Esophagus (tissue), 2 donors: ENCODE results near the gene ZFAND3. TPM values are rescaled to one million over a fixed set of nuclear protein-coding genes. Genes with fewer than 3 reads are reported as not detected.

Experiments
- H3K27ac ChIP-seq, 2 donors: one replicate each; pipeline ENCODE4 v1.5.1; 2013; ENCODE audit warnings: low read depth in 2 of 2, mild to moderate bottlenecking in 2 of 2, inconsistent platforms in 1 of 2, low read length in 1 of 2, moderate library complexity in 1 of 2
- H3K27me3 ChIP-seq, 2 donors: one replicate each; pipeline ENCODE4 v1.6.1; 2013; ENCODE audit warnings: low read length in 2 of 2, control low read depth in 1 of 2, mild to moderate bottlenecking in 1 of 2; ENCODE audit not compliant: insufficient read depth in 2 of 2, control insufficient read depth in 1 of 2
- H3K36me3 ChIP-seq, 2 donors: one replicate each; pipeline ENCODE4 v1.6.1; 2013; ENCODE audit warnings: low read length in 1 of 2; ENCODE audit not compliant: control insufficient read depth in 2 of 2, insufficient read depth in 2 of 2
- H3K4me1 ChIP-seq, 2 donors: one replicate each; pipeline ENCODE4 v1.6.1; 2013; ENCODE audit warnings: low read length in 1 of 2; ENCODE audit not compliant: control insufficient read depth in 2 of 2, insufficient read depth in 2 of 2
- H3K4me3 ChIP-seq, 2 donors: one replicate each; pipeline ENCODE4 v1.5.1; 2013; ENCODE audit warnings: low read length in 2 of 2, mild to moderate bottlenecking in 2 of 2, low read depth in 1 of 2, moderate library complexity in 1 of 2
- H3K9me3 ChIP-seq, 2 donors: one replicate each; pipeline ENCODE4 v1.6.1; 2013; ENCODE audit warnings: mild to moderate bottlenecking in 2 of 2, low read depth in 1 of 2, low read length in 1 of 2, moderate library complexity in 1 of 2; ENCODE audit not compliant: control insufficient read depth in 2 of 2, insufficient read depth in 1 of 2
- WGBS, 2 donors: extraction: QIAGEN DNeasy Blood & Tissue Kit; methylation state at CpG; one replicate each; pipeline ENCODE4 v1.1.7; 2013; 5-methylcytosine and 5-hydroxymethylcytosine counted together
- polyA plus RNA-seq, 2 donors: library from polyadenylated mRNA; stranded (reverse); fragments of 200-250 nt; gene quantifications; one replicate each; pipeline ENCODE4 v1.2.3, GENCODE V29; 2013
- donor health status: healthy with polysubstance abuse.
- donor health status: Bipolar disorder and iron deficiency.

ZFAND3 gene
- polyA plus RNA-seq, 2 donors, result 20.6 to 21.9 TPM

GRCh38 chr6:38085031-38085430 is 265.5 kb downstream of the ZFAND3 start:
- no peaks in the 10 kb centered on the region for H3K27me3 ChIP-seq
- H3K9me3 ChIP-seq, result no peaks in the 10 kb centered on the region
- no peaks in the 10 kb centered on the region for H3K4me1 ChIP-seq
- no peaks in the 10 kb centered on the region for H3K36me3 ChIP-seq
- no peak overlapping the region for H3K4me3 ChIP-seq
- no peak overlapping the region for H3K27ac ChIP-seq

- H3K27ac ChIP-seq, result no peak overlapping the region
- no peak overlapping the region for H3K4me3 ChIP-seq
- no peaks in the 10 kb centered on the region for H3K36me3 ChIP-seq
- no peaks in the 10 kb centered on the region for H3K4me1 ChIP-seq
- H3K27me3 ChIP-seq, result no peaks in the 10 kb centered on the region
- no peaks in the 10 kb centered on the region for H3K9me3 ChIP-seq
- 77 to 87% methylated on average over 2 of the region's 2 CpGs for WGBS, 2 donors
Measured at GRCh38 chr6:38086346-38086745, 266.8 kb downstream of the ZFAND3 start.

DNA sequence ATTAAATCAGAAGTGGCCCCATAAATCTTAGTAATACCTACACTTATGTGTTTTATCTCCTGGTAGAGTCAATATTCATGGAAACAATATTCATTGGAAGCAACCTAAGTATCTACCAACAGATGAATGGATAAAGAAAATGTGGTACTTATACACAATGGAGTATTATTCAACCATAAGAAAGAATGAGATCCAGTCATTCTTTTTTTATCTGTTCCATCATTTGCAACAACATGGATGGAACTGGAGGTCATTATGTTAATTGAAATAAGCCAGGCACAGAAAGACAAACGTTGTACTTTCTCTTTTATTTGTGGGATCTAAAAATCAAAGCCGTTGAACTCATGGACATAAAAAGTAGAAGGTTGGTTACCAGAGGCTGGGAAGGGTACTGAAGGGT is 268.5 kb downstream of the ZFAND3 start:
- 70 to 85% methylated on average over 2 of the region's 2 CpGs for WGBS, 2 donors
- H3K27ac ChIP-seq, result no peak overlapping the region
- H3K4me3 ChIP-seq, result no peak overlapping the region
- H3K36me3 ChIP-seq, result no peaks in the 10 kb centered on the region
- H3K27me3 ChIP-seq, result no peaks in the 10 kb centered on the region
- H3K4me1 ChIP-seq, result no peaks in the 10 kb centered on the region
- H3K9me3 ChIP-seq, result no peaks in the 10 kb centered on the region

GRCh38 chr6:38088829-38089228 is 269.3 kb downstream of the ZFAND3 start:
- Histone ChIP-seq H3K9me3 (no peaks in the 10 kb centered on the region), H3K36me3 (no peaks in the 10 kb centered on the region), H3K27ac (no peak overlapping the region), H3K4me1 (no peaks in the 10 kb centered on the region), H3K4me3 (no peak overlapping the region), H3K27me3 (no peaks in the 10 kb centered on the region)
- WGBS, 2 donors, result 86 to 94% methylated on average over 3 of the region's 3 CpGs

DNA sequence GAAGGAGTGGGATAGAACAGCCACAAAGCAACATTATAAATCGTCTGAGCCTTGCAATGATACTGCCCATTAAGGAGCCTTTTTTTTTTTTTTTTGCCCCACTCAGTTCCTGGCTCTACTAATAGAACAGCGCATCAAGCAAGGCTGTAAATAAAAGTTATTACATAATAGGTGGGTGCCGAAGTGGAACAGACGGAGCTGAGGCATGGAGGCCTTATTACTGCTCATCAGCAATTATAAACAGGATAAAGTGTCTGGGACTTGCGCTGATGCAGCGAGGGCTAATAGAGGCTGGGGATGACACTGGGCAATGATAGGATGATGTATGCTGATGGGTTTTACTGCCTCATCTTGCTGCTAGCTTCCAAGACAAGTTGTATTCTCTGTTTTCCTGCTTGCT is 272.1 kb downstream of the ZFAND3 start:
- Histone ChIP-seq H3K36me3 (no peaks in the 10 kb centered on the region), H3K4me1 (no peaks in the 10 kb centered on the region), H3K4me3 (no peak overlapping the region), H3K9me3 (no peaks in the 10 kb centered on the region), H3K27ac (no peak overlapping the region), H3K27me3 (no peaks in the 10 kb centered on the region)
- 89 to 90% methylated on average over 6 of the region's 6 CpGs for WGBS, 2 donors

DNA sequence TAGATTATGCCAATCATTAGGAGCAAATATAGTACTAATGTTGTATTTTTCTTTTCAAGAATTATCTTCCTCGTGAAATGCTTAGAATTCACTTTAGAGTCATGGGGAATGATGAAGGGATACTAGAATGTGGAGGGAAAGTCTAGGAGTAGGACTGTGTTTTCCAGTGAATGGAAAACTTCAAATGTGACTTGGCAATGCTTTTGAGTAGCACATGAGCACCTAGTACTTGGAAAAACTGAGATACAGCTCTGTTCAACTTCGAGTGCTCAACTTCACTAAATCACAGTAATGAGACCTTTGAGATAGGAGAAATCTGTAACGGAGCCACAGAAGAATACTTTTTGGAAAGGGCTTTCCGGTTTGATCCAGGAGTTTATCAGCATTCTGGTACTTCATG is 272.9 kb downstream of the ZFAND3 start:
- Histone ChIP-seq H3K27me3 (no peaks in the 10 kb centered on the region), H3K4me1 (no peaks in the 10 kb centered on the region), H3K36me3 (no peaks in the 10 kb centered on the region), H3K27ac (no peak overlapping the region), H3K9me3 (no peaks in the 10 kb centered on the region), H3K4me3 (no peak overlapping the region)
- WGBS, 2 donors, result 93 to 95% methylated on average over 4 of the region's 4 CpGs

DNA sequence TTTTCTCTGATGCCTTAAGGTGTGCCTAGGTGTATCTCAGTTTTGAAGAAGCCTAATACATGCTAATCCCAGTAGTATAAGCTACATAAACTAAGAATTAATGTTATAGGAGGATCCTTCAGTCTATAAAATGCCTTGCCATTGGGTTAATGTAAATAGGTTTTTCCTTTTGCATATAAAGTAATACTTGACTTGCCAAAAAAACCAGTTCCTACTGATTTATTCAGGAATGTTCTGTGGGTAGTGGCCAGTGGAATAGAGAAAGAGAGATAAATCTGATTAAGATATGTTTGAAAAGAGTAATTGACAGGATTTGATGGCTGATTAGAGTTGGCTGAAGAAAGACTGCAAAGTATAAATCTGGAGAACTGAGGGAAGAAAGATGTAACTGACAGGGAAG is 273.4 kb downstream of the ZFAND3 start:
- Histone ChIP-seq H3K9me3 (no peaks in the 10 kb centered on the region), H3K27ac (no peak overlapping the region)

DNA sequence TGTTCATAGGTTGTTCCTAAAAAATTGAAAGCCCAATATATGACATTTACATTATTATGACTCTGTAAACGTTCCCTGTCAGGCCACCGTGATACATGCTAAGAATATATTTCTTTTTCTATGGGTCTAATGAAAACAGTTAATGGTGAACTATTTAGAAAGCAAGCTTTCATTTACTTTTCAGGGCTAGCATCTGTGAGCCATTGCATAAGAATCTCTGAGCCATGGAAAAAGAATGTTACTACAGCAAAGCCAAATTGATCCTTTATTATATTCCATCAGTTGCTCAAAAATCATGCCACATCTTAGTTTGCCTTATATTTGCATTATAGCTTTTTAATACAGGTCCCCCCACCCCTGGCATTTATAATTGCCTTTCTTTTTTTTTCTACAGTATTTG is 275.5 kb downstream of the ZFAND3 start:
- Histone ChIP-seq H3K4me1 (no peaks in the 10 kb centered on the region), H3K27ac (no peak overlapping the region), H3K9me3 (no peaks in the 10 kb centered on the region), H3K4me3 (no peak overlapping the region), H3K27me3 (no peaks in the 10 kb centered on the region), H3K36me3 (no peaks in the 10 kb centered on the region)
- 54 to 66% methylated on average over 2 of the region's 2 CpGs for WGBS, 2 donors

More for the DNA sequence above, 273.4 kb downstream of the ZFAND3 start:
- H3K27me3 ChIP-seq, result no peaks in the 10 kb centered on the region
- H3K36me3 ChIP-seq, result no peaks in the 10 kb centered on the region
- H3K4me1 ChIP-seq, result no peaks in the 10 kb centered on the region
- H3K4me3 ChIP-seq, result no peak overlapping the region

DNA sequence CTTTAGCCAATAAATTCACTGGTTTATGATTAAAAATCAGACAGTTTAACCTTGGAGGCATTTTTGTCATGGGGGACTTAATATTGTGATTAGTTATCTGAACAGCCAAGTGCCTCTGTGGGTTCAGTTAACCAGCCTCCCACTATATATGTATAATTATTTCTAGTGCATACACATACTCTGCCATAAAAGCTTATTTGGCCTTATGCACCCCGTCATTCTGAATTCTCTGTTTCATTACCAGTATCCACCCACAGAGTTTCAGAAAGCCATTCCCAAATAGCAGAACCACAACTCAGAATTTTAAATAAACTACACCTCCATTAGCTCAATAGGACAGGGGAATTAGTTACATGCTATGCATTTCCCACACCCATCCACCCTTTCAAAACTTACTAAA is 279.7 kb downstream of the ZFAND3 start:
- 89 to 91% methylated on average over 1 of the region's 1 CpG for WGBS, 2 donors
- Histone ChIP-seq H3K27ac (no peak overlapping the region), H3K9me3 (no peaks in the 10 kb centered on the region), H3K4me1 (no peaks in the 10 kb centered on the region), H3K36me3 (no peaks in the 10 kb centered on the region), H3K4me3 (no peak overlapping the region), H3K27me3 (no peaks in the 10 kb centered on the region)

DNA sequence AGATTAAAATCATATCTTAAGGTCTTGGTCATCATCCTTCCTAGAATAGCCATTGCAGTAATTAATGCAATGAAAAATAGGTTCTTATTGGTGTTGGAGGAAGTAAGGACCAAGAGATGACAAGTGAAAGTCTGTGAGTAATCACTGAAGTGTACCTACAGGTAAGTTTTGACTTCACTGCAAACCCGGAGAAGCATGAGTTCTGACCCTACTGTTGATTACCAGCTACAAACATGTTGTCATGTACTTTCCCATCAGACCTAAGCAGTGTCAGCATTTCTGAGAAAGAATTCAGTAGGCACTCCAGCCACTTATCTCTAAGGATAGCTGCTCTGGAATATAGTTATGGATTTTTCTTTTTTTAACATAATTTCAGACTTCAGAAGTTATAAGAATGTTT is 280.9 kb downstream of the ZFAND3 start:
- WGBS, 2 donors, result 77 to 83% methylated on average over 1 of the region's 1 CpG
- Histone ChIP-seq H3K27ac (no peak overlapping the region), H3K36me3 (no peaks in the 10 kb centered on the region), H3K27me3 (no peaks in the 10 kb centered on the region), H3K4me1 (no peaks in the 10 kb centered on the region), H3K9me3 (no peaks in the 10 kb centered on the region), H3K4me3 (no peak overlapping the region)
